ENCODE measurements around the gene NXPE4.
"Not testable (repeated sequence)": the region's sequence is repeated elsewhere in the genome, so short reads cannot be mapped to it uniquely, and the experiment has no call there.

NXPE4 gene

DNA sequence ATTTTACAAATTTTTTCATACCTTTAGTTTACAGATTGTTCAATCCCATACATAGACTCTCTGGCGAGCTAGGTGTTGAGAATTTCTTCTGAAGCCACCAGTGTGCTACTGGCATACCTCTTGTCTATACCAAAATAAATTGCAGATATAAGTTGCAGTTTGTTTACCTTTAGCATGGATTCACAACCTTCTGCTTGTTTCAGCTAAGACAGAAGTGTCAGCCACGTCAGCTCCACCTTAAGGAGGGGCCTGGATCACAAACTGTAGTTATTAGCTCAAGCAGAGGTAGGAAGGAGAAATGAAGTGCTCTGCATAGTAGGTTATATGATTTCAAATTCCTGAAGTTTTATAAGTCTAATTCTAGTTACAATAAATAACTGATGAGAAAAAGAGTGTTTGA, at the start of gene NXPE4:
Gene NXPE4 (minus strand): TSS at position 216 of the 400 bp plus-strand sequence. CDS start 1,027 bp downstream, outside the sequence.
- DNase-seq (ENCODE audit: low read depth in 3 of 3) = no peak

DNA sequence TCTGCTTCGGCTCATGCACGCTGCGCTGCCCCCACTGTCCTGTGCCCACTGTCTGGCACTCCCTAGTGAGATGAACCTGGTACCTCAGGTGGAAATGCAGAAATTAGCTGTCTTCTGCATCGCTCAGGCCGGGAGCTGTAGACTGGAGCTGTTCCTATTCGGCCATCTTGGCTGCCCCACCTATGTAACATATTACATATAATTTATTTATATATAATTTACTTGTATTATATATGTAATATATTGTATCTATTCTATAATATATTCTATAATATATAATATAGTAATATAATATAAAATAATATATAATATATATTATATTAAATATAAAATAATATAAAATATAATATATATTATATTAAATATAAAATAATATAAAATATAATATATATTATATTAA, 43.9 kb upstream of the NXPE4 start:
- not testable (repeated sequence) for DNase-seq (ENCODE audit: low read depth in 3 of 3)

GRCh38 chr11:114631445-114631965, 35.9 kb upstream of the NXPE4 start:
- DNase-seq (ENCODE audit: low read depth in 3 of 3) = not testable (repeated sequence)

DNA sequence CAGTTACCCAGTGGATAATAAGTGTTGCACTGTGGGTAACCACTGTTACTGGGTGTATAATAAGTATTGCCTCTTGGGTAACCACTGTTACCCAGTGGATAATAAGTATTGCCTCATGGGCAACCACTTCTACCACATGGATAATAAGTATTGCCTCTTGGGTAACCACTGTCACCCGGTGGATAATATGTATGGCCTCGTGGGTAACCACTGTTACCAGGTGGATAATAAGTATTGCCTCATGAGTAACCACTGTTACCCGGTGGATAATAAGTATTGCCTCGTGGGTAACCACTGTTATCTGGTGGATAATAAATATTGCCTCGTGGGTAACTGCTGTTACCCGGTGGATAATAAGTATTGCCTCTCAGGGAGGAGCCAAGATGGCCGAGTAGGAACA, 29.7 kb upstream of the NXPE4 start:
- DNase-seq (ENCODE audit: low read depth in 3 of 3) = no peak

GRCh38 chr11:114624455-114625207, 29.0 kb upstream of the NXPE4 start:
- DNase-seq (ENCODE audit: low read depth in 3 of 3) = no peak

- DNase-seq (ENCODE audit: low read depth in 3 of 3) = no peak
These were observed 28.1 kb upstream of the NXPE4 start for GRCh38 chr11:114623720-114624119.

GRCh38 chr11:114622858-114623257, 27.3 kb upstream of the NXPE4 start:
- DNase-seq (ENCODE audit: low read depth in 3 of 3) = no peak

DNA sequence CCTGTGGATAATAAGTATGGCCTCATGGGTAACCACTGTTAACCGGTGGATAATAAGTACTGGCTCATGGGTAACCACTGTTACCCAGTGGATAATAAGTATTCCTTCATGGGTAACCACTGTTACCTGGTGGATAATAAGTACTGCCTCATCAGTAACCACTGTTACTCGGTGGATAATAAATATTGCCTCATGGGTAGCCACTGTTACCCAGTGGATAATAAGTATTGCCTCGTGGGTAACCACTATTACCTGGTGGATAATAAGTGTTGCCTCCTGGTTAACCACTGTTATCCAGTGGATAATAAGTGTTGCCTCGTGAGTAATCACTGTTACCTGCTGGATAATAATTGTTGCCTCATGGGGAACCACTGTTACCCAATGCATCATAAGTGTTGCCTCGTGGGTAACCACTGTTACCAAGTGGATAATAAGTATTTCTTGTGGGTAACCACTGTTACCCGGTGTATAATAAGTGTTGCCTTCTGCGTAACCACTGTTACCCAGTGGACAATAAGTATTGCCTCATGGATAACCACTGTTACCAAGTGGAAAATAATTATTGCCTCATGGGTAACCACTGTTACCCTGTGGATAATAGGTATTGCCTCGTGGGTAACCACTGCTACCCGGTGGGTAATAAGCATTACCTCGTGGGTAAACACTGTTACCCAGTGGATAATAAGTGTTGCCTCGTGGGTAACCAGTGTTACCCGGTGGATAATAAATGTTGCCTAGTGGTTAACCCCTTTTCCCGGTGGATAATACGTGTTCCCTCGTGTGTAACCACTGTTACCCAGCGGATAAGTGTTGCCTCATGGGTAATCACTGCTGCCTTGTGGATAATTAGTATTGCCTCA, 26.6 kb upstream of the NXPE4 start:
- DNase-seq (ENCODE audit: low read depth in 3 of 3) = no peak

GRCh38 chr11:114621072-114621471, 25.5 kb upstream of the NXPE4 start:
- DNase-seq (ENCODE audit: low read depth in 3 of 3) = no peak

GRCh38 chr11:114619659-114620173, 24.1 kb upstream of the NXPE4 start:
- no peak for DNase-seq (ENCODE audit: low read depth in 3 of 3)

- no peak for DNase-seq (ENCODE audit: low read depth in 3 of 3)
These were observed 22.6 kb upstream of the NXPE4 start for GRCh38 chr11:114618139-114618538.

- no peak for DNase-seq (ENCODE audit: low read depth in 3 of 3)
These were observed 21.9 kb upstream of the NXPE4 start for GRCh38 chr11:114617157-114618124.

GRCh38 chr11:114616516-114616915, 20.9 kb upstream of the NXPE4 start:
- DNase-seq (ENCODE audit: low read depth in 3 of 3) = no peak

DNA sequence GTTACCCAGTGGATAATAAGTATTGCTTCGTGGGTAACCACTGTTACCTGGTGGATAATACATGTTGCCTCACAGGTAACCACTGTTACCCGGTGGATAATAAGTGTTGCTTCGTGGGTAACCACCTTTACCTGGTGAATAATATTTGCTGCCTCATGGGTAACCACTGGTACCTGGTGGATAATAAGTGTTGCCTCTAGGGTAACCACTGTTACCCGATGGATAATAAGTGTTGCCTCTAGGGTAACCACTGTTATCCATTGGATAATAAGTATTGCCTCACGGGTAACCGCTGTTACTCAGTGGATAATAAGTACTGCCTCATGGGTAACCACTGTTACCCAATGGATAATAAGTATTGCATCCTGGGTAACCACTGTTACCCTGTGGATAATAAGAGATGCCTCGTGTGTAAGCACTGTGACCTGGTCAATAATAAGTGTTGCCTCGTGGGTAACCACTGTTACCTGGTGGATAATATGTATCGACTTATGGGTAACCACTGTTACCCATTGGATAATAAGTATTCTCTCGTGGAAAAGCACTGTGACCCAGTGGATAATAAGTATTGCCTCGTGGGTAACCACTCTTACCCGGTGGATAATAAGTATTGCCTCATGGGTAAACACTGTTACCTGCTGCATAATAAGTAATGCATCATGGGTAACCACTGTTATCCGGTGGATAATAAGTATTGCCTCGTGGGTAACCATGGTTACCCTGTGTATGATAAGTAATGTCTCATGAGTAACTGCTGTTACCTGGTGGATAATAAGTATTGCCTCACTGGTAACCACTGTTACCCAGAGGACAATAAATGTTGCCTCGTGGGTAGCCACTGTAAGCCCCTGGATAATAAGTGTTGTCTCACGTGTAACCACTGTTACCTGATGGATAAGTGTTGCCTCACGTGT, 20.1 kb upstream of the NXPE4 start:
- no peak for DNase-seq (ENCODE audit: low read depth in 3 of 3)

DNA sequence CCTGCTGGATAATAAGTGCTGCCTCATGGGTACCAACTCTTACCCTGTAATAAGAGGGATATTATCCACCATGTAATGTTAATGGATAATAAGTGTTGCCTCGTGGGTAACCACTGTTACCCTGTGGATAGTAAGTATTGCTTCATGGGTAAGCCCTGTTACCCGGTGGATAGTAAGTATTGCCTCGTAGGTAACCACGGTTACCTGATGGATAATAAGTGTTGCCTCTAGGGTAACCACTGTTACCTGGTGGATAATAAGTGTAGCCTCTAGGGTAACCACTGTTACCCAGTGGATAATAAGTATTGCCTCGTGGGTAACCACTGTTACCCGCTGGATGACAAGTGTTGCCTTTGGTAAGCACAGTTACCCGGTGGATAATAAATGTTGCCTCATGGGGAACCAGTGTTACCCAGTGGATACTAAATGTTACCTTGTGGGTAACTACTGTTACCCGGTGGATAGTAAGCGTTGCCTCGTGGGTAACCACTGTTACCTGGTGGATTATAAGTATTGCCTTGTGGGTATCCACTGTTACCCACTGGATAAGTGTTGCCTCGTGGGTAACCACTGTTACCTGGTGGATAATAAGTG, 18.6 kb upstream of the NXPE4 start:
- no peak for DNase-seq (ENCODE audit: low read depth in 3 of 3)

DNA sequence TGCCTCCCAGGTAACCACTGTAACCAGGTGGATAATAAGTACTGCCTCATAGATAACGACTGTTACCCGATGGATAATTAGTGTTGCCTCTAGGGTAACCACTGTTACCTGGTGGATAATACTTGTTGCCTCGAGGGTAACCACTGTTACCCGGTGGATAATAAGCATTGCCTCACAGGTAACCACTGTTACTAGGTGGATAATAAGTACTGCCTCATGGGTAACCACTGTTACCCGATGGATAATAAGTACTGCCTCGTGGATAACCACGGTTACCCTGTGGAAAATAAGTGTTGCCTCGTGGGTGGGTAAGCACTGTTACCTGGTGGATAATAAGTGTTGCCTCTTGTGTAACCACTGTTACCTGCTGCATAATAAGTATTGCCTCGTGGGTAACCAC, 17.5 kb upstream of the NXPE4 start:
- not testable (repeated sequence) for DNase-seq (ENCODE audit: low read depth in 3 of 3)

DNA sequence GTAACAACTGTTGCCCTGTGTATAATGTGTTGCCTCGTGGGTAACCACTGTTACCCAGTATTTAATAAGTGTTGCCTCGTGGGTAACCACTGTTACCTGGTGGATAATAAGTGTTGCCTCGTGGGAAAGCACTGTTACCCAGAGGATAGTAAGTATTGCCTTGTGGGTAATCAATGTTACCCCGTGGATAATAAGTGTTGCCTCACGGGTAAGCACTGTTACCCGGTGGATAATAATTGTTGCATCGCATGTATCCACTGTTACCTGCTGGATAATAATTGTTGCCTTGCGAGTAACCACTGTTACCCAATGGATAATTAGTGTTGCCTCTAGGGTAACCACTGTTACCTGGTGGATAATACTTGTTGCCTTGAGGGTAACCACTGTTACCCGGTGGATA, 17.1 kb upstream of the NXPE4 start:
- DNase-seq (ENCODE audit: low read depth in 3 of 3) = no peak

DNA sequence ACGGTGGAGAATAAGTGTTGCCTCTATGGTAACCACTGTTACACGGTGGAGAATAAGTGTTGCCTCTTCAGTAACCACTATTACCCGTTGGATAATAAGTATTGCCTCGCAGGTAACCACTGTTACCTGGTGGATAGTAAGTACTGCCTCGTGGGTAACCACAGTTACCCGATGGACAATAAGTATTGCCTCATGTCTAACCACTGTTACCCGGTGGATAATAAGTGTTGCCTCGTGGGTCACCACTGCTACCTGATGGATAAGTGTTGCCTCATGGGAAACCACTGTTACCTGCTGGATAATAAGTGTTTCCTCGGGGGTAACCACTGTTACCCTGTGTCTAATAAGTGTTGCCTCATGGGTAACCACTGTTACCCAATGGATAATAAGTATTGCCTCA, 16.6 kb upstream of the NXPE4 start:
- DNase-seq (ENCODE audit: low read depth in 3 of 3) = not testable (repeated sequence)

DNA sequence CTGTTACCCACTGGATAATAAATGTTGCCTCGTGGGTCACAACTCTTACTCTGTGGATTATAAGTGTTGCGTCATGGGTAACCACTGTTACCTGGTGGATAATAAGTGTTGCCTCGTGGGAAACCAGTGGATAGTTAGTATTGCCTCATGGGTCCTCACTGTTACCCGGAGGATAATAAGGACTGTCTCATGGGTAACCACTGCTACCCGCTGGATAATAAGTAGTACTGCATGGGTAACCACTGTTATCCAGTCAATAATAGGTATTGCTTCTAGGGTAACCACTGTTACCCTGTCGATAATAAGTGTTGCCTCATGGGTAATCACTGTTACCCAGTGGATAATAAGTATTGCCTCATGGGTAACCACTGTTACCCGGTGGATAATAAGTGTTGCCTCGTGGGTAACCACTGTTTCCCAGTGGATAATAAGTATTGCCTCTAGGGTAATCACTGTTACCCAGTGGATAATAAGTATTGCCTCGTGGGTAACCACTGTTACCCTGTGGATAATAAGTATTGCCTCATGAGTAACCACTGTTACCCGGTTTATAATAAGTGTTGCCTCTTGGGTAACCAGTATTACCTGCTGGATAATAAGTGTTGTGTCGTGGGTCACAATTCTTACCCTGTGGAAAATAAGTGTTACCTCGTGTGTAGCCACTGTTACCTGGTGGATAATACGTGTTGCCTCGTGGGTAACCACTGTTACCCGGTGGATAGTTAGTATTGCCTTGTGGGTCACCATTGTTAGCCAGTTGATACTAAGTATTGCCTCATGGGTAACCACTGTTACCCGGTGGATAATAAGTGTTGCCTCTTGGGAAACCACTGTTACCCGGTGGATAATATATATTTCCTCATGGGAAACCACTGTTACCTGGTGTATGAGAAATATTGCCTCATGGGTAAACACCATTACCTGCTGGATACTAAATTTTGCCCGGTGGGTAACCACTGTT, 15.7 kb upstream of the NXPE4 start:
- no peak for DNase-seq (ENCODE audit: low read depth in 3 of 3)
